Mesothelial cell of epicardium (in vitro differentiated cells): Measurements from ENCODE around the gene BFSP2. TPM values are rescaled to one million over a fixed set of nuclear protein-coding genes. Genes with fewer than 3 reads are reported as not detected.

Source experiments
- DNase-seq, 2 experiments: peaks; one replicate each; pipeline ENCODE4 v3.0.0; 2021; ENCODE audit warnings: low spot score in 2 of 2; ENCODE audit not compliant: unreplicated experiment in 2 of 2
- H3K27ac Mint-ChIP-seq: 2 replicates; pipeline ENCODE4 v1.8.0; 2021; ENCODE audit warnings: mixed read lengths
- H3K27me3 Mint-ChIP-seq: 2 replicates; pipeline ENCODE4 v1.8.0; 2021; ENCODE audit warnings: low read depth, mixed read lengths
- H3K36me3 Mint-ChIP-seq: 2 replicates; pipeline ENCODE4 v1.8.0; 2021; ENCODE audit warnings: mixed read lengths
- H3K4me1 Mint-ChIP-seq: 2 replicates; pipeline ENCODE4 v1.8.0; 2021; ENCODE audit warnings: mixed read lengths
- H3K4me3 Mint-ChIP-seq: 2 replicates; pipeline ENCODE4 v1.8.0; 2021; ENCODE audit warnings: mild to moderate bottlenecking, moderate library complexity, mixed read lengths
- H3K9me3 Mint-ChIP-seq: 2 replicates; pipeline ENCODE4 v1.8.0; 2021; ENCODE audit warnings: mixed read lengths
- total RNA-seq: library from RNA; stranded (reverse); gene quantifications from 3 replicates; pipeline ENCODE4 v1.2.1, GENCODE V29; 2021
- TF ChIP-seq, protein P1 (sequence below): fragments of 200-600 bp; sonication (generic); IDR thresholded peaks from one replicate; pipeline ENCODE4 v1.5.0; 2021; ENCODE audit warnings: antibody characterized with exemption; ENCODE audit not compliant: unreplicated experiment

BFSP2 gene
- total RNA-seq, 1 donor from 2014 or later, result not detected

- TF ChIP-seq, protein P1, sequence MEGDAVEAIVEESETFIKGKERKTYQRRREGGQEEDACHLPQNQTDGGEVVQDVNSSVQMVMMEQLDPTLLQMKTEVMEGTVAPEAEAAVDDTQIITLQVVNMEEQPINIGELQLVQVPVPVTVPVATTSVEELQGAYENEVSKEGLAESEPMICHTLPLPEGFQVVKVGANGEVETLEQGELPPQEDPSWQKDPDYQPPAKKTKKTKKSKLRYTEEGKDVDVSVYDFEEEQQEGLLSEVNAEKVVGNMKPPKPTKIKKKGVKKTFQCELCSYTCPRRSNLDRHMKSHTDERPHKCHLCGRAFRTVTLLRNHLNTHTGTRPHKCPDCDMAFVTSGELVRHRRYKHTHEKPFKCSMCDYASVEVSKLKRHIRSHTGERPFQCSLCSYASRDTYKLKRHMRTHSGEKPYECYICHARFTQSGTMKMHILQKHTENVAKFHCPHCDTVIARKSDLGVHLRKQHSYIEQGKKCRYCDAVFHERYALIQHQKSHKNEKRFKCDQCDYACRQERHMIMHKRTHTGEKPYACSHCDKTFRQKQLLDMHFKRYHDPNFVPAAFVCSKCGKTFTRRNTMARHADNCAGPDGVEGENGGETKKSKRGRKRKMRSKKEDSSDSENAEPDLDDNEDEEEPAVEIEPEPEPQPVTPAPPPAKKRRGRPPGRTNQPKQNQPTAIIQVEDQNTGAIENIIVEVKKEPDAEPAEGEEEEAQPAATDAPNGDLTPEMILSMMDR, result no peak
- no peak for DNase-seq
- H3K4me3 Mint-ChIP-seq, result no peak overlapping the region
- no peaks in the 10 kb centered on the region for H3K4me1 Mint-ChIP-seq
- H3K9me3 Mint-ChIP-seq, result no peaks in the 10 kb centered on the region
- H3K27me3 Mint-ChIP-seq, result peaks cover 6% of the 10 kb centered on the region
- H3K36me3 Mint-ChIP-seq, result no peaks in the 10 kb centered on the region
- H3K27ac Mint-ChIP-seq, result no peak overlapping the region
Observed at GRCh38 chr3:133364704-133365103, 35.2 kb upstream of the BFSP2 start.

DNA sequence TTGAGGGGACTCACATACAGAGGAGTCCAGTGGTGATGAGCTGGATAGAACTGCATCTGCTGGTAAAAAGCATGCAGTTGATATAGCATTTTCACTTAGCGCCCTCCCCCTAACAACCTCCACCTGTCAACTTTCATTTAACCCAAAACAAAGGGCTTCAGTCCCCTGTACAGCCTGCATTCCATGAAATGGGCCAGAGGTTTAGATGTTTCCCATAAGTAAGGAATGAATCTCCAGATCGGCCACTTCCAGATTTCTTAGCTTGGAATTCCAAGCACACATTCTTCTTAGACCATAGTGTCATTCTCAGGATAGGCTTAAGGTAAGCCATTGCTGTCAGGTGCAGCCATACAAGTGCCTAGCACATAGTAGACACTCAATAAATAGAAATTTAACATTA, 32.9 kb upstream of the BFSP2 start:
- Mint-ChIP-seq H3K4me1 (no peaks in the 10 kb centered on the region), H3K27me3 (peaks cover 6% of the 10 kb centered on the region), H3K4me3 (no peak overlapping the region), H3K36me3 (no peaks in the 10 kb centered on the region), H3K9me3 (no peaks in the 10 kb centered on the region), H3K27ac (no peak overlapping the region)
- TF ChIP-seq, protein P1, result no peak
- DNase-seq, result no peak

GRCh38 chr3:133367403-133367802, 32.5 kb upstream of the BFSP2 start:
- no peaks in the 10 kb centered on the region for H3K36me3 Mint-ChIP-seq
- no peak overlapping the region for H3K27ac Mint-ChIP-seq
- DNase-seq, result no peak
- TF ChIP-seq, protein P1, result no peak
- no peak overlapping the region for H3K4me3 Mint-ChIP-seq
- H3K9me3 Mint-ChIP-seq, result no peaks in the 10 kb centered on the region
- H3K27me3 Mint-ChIP-seq, result peaks cover 6% of the 10 kb centered on the region
- H3K4me1 Mint-ChIP-seq, result no peaks in the 10 kb centered on the region

- Mint-ChIP-seq H3K27ac (no peak overlapping the region), H3K9me3 (no peaks in the 10 kb centered on the region), H3K27me3 (peaks cover 6% of the 10 kb centered on the region), H3K36me3 (no peaks in the 10 kb centered on the region), H3K4me3 (no peak overlapping the region), H3K4me1 (no peaks in the 10 kb centered on the region)
- TF ChIP-seq, protein P1, result no peak
- DNase-seq, result no peak
Observed at GRCh38 chr3:133367956-133368355, 31.9 kb upstream of the BFSP2 start.

- no peak overlapping the region for H3K4me3 Mint-ChIP-seq
- no peak overlapping the region for H3K27ac Mint-ChIP-seq
- no peaks in the 10 kb centered on the region for H3K36me3 Mint-ChIP-seq
- no peaks in the 10 kb centered on the region for H3K4me1 Mint-ChIP-seq
- no peak for DNase-seq
- peaks cover 6% of the 10 kb centered on the region for H3K27me3 Mint-ChIP-seq
- no peaks in the 10 kb centered on the region for H3K9me3 Mint-ChIP-seq
- TF ChIP-seq, protein P1, result no peak
Observed at GRCh38 chr3:133368371-133369067, 31.3 kb upstream of the BFSP2 start.

DNA sequence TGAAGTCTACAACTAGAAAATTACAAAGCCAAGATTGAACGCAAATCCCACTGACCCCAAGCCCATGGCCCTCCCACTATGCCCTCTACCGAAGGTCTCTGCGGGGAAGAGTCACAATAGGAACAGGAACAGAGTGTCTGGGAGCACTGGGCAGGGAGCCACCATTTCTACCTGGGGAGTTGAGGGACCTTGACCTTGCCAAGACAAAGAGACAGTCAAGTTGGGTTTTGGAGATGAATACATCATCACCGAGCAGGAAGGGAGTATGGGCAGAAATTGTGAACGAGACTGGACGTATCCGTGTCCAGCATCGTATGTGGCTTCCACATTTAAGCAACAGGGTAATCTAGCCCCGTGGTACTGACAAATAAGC, 30.8 kb upstream of the BFSP2 start:
- Mint-ChIP-seq H3K27me3 (peaks cover 6% of the 10 kb centered on the region), H3K36me3 (no peaks in the 10 kb centered on the region), H3K9me3 (no peaks in the 10 kb centered on the region), H3K4me1 (no peaks in the 10 kb centered on the region), H3K27ac (no peak overlapping the region), H3K4me3 (no peak overlapping the region)
- no peak for DNase-seq
- TF ChIP-seq, protein P1, result no peak
